ENCODE data around the gene SLC52A3.

Gene SLC52A3

GRCh38 chr20:766906-767305 lies 1.4 kb downstream of the SLC52A3 start:
- DNase-seq (ENCODE audit: low read depth) = no peak

- DNase-seq (ENCODE audit: low read depth) = no peak
These were observed 4.0 kb downstream of the SLC52A3 start for GRCh38 chr20:764255-764654.

GRCh38 chr20:761418-762381 lies 6.6 kb downstream of the SLC52A3 start:
- no peak for DNase-seq (ENCODE audit: low read depth)

DNA sequence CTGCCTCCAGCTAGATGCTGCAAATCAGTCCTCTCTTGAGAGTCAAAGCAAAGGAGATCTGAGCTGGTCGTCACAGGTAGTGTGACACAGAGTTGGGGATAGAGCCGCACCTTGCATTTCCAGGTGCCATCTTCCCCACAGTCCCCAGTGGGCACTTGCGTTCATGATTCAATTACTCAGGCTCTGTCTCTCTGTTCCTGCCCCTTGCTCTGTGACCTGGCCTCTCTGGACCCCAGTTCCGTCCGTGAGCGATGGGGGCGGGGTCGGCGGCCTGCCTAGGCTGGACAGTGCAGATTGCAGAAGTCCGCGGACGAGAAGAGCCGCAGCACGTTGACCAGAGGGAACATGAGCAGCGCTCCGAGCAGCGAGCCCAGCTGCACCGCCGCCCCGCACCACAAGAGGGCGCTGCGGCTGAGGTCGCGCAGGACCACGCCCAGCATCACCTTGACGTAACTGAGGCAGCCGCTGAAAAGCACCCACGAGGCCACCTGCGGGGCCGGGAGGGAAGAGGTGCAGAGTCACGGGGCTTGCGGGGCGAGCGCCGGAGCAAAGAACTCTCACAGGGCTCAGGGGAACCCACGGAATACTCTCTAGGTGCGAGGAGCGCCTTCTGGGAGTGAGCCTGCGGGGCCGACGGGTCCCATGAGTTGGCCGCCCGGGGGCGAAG lies 7.4 kb downstream of the SLC52A3 start:
- no peak for DNase-seq (ENCODE audit: low read depth)

GRCh38 chr20:757506-757905 lies 10.8 kb downstream of the SLC52A3 start:
- no peak for DNase-seq (ENCODE audit: low read depth)

- DNase-seq (ENCODE audit: low read depth) = no peak
These were observed 12.4 kb downstream of the SLC52A3 start for GRCh38 chr20:755941-756340.

GRCh38 chr20:754904-755303 lies 13.4 kb downstream of the SLC52A3 start:
- DNase-seq (ENCODE audit: low read depth) = no peak

GRCh38 chr20:753897-754635 lies 14.2 kb downstream of the SLC52A3 start:
- DNase-seq (ENCODE audit: low read depth) = no peak

- DNase-seq (ENCODE audit: low read depth) = no peak
These were observed 15.2 kb downstream of the SLC52A3 start for GRCh38 chr20:753136-753535.

DNA sequence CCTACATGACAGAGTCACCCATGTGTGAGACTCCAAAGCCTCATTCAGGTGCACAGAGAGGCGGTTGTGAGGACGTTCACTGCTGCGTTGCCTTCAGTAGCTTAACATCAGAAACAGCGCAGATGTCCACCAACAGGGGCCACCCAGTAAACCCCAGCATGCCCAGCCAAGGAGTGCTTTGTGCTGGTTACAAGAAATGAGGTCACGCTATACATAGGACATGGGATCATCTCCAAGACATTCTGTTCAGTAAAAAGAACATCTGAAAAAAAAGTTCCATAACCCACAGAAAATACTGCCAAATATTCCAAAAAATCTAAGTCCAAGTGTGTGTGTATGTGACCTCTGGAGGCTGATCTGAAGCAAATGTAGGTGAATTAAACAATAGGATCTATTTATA lies 16.0 kb downstream of the SLC52A3 start:
- DNase-seq (ENCODE audit: low read depth) = no peak

GRCh38 chr20:751761-752160 lies 16.5 kb downstream of the SLC52A3 start:
- no peak for DNase-seq (ENCODE audit: low read depth)

DNA sequence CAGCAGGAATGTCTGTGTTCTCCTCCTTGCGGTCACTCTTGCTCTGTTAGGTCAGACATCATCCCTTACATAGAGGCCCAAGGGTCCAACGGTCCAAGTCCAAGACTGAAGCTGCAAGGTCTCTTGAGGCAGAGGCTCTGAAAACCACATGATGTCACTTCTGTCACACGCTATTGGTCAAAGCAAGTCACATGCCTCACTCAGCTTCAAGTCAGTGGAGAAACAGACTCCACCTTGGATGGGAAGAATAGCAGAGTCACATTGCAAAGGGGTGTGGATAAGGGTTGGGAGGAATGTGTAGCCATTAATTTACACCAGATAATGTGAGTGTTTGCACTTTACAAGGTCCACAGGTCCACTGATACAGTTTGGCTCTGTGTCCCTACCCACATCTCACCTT lies 17.5 kb downstream of the SLC52A3 start:
- DNase-seq (ENCODE audit: low read depth) = no peak

DNA sequence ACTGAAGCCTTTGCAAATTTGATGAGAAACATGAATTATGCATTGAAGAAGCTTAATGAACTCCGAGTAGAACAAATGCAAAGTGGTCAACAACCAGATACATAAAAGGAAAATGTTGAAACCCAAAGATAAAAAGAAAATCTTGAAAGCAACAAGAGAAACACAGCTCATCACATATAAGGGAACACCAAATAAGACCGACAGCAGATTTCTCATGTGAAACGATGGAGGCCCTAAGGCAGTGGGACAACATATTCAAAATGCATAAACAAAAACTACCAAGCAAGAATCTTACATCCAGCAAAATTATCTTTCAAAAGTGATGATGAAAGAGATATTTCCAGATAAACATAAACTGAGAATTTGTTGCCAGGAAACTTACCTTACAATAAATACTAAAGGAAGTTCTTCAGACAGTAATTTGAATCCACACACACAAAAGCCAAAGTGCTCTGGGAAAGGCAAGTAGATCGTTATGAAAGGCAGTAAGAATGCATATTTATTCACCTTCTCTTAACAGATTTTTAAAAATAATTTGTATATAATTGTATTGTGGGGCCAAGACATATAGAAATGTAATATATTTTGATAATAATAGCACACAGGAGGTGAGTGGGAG lies 22.5 kb downstream of the SLC52A3 start:
- DNase-seq (ENCODE audit: low read depth) = no peak

DNA sequence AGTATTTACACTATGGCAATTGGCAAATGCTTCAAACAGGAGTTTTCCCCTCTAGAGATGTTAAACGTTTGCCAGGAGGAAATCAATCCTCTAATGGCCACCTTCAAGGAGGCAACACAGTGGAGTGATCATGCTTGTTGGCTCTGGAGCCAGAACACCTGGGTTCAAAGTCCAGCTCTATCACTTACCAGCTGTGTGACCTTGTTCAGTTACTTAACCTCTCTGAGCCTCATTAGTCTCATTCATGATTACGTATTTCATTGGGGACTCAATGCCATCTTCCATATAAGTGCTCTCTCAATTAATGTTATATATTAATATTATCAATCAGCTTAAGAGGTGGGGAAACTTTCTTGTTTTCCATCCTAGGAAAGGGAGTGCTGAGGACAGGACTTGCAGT lies 26.1 kb downstream of the SLC52A3 start:
- DNase-seq (ENCODE audit: low read depth) = no peak

DNA sequence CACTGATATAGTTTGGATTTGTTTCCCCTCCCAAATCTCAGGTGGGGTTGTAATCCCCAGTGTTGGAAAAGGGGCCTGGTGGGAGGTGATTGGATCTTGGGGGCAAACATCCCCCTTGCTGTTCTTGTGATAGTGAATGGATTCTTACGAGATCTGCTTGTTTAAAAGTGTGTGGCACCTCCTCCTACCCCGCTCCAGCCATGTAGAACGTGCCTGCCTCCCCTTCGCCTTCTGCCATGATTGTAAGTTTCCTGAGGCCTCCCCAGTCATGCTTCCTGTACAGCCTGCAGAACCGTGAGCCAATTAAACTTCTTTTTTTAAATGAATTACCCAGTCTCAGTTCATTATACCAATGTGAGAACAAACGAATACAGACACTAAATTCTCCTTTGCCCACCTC lies 26.7 kb downstream of the SLC52A3 start:
- DNase-seq (ENCODE audit: low read depth) = no peak

GRCh38 chr20:740162-740561 lies 28.1 kb downstream of the SLC52A3 start:
- no peak for DNase-seq (ENCODE audit: low read depth)

DNA sequence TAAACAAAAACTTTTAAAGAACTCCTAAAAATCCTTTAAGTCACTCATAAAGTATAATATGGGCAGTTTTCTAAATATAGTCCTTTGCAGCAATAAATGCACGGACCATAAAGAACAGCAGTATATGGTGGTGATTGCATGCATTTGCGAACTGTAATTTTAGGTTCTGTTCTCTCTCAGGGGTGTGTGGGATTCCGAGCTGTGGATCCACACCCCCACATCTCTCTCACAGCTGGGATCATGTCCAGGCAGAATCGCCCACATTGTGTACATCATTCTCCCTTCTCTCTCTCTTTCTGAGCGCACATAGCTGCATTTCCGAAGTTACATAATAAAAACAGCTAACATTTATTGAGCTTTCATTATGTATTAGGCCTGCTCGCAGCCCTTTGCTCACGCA lies 28.6 kb downstream of the SLC52A3 start:
- DNase-seq (ENCODE audit: low read depth) = no peak

DNA sequence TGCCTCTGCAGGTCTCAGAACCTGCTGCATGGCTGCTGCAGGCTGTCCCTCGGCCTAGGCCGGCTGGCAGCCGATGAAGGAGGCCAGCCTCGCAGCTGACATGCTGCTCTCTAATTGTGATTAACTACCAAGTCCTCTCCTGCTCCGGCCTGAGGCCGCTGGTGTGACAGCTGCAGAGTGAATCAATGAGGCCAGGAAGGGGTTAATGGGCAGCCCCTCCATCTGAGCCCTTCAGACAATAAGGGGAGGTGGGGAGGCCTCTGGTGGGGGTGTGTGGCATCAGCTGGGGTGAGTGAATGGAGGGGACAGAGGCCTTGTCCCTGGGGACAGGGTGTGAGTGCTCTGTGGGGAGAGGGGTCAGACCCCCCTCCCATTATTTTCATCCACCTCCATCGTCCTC lies 34.4 kb downstream of the SLC52A3 start:
- no peak for DNase-seq (ENCODE audit: low read depth)

- DNase-seq (ENCODE audit: low read depth) = no peak
These were observed 35.6 kb downstream of the SLC52A3 start for GRCh38 chr20:732727-733126.

DNA sequence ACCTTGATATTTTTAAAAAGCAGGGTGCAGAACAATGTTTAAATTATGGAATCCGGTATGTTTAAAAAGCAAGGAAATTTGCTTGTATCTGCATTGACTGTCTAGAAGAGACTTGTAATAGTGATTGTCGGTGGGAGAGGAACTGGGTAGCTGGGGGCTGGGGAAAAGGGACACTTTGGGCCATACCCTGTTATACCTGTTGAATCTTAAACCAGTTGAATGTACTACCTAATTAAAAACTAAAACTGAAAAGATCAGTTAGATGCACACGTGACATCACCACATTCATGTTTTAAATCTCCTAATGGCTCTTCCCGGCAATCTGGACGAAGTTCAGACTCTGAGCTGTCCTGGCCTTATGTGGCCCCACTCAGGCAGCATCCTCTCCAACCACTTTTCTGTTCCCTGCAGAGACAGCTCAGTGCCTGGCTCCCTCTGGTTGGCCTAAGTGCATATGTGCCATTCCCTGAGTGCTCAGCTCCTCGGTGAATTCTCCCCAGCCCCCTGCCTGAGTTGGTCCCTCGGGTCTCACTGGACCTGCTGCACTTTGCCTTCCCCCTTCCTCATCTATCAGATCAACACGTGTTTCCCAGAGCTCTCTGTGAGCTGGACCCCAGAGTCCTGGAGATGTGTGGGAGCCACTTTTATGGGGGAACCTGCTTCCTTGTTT lies 36.3 kb downstream of the SLC52A3 start:
- DNase-seq (ENCODE audit: low read depth) = no peak

- no peak for DNase-seq (ENCODE audit: low read depth)
These were observed 38.3 kb downstream of the SLC52A3 start for GRCh38 chr20:730005-730404.

All from activated gamma-delta T cell treated with anti-CD3 and anti-CD28 coated beads, Interleukin-2, amount 50 U/mL, for 16 hours (primary cell).